B cell (primary cell): ENCODE data around the gene SLC26A3. TPM values are rescaled to one million over a fixed set of nuclear protein-coding genes. Genes with fewer than 3 reads are reported as not detected.

Experiments
- ATAC-seq: fragments of 200-7000 bp; cut with Tn5 transposase; one replicate; pipeline ENCODE4 v1.10.0; 2021; ENCODE audit warnings: low read depth, mild to moderate bottlenecking, moderate number of reproducible peaks, moderate library complexity
- CTCF ChIA-PET: fragments of 350-600 bp; sonication (Branson Sonifier 250); formaldehyde crosslinking; loops from one replicate; lab custom pipeline; 2021; ENCODE audit warnings: antibody characterized with exemption, inconsistent platforms; lab: Charles Lee
- POLR2A ChIA-PET: fragments of 350-600 bp; sonication (Branson Sonifier 250); formaldehyde crosslinking; loops from one replicate; lab custom pipeline; 2021; ENCODE audit warnings: antibody characterized with exemption; lab: Charles Lee
- DNase-seq: peaks from one replicate; pipeline ENCODE4 v3.0.0; 2013
- H2AFZ ChIP-seq: 2 replicates; pipeline ENCODE4 v1.6.1; 2012; ENCODE audit warnings: mild to moderate bottlenecking, low read depth, low read length; ENCODE audit not compliant: insufficient read depth, poor library complexity, severe bottlenecking
- H3K27ac ChIP-seq, 2 donors: 1 replicate in 1 of 2; 2 replicates in 1 of 2; pipeline ENCODE4 v1.5.1; 2012 to 2013; ENCODE audit warnings: low read length in 2 of 2, mild to moderate bottlenecking in 2 of 2, moderate library complexity in 1 of 2
- H3K27me3 ChIP-seq, 4 experiments: fragments of 200-600 bp in 1 of 4; sonication (generic) in 1 of 4; replicated peaks in 1 of 4; 1 replicate in 2 of 4; 2 replicates in 2 of 4; pipeline versions ENCODE4 v1.6.1 to v1.7.0; 2013 to 2016; ENCODE audit warnings: low read length in 3 of 4, mild to moderate bottlenecking in 2 of 4, mixed read lengths in 1 of 4, moderate library complexity in 1 of 4; ENCODE audit not compliant: insufficient read depth in 4 of 4, control insufficient read depth in 3 of 4; ENCODE audit errors: control extremely low read depth in 1 of 4
- H3K36me3 ChIP-seq, 2 experiments: replicated peaks in 1 of 2; 1 replicate in 1 of 2; 2 replicates in 1 of 2; pipeline versions ENCODE4 v1.6.1 to v1.7.1; 2013; ENCODE audit warnings: low read length in 1 of 2; ENCODE audit not compliant: insufficient read depth in 2 of 2, control insufficient read depth in 1 of 2; ENCODE audit errors: control extremely low read depth in 1 of 2, extremely low read depth in 1 of 2
- H3K4me1 ChIP-seq, 2 donors: fragments of 200-600 bp in 1 of 2; sonication (generic) in 1 of 2; 1 replicate in 1 of 2; 2 replicates in 1 of 2; pipeline versions ENCODE4 v1.5.1 to v1.6.1; 2013 to 2017; ENCODE audit warnings: low read length in 2 of 2; ENCODE audit not compliant: control insufficient read depth in 2 of 2, insufficient read depth in 2 of 2
- H3K4me2 ChIP-seq: replicated peaks from 2 replicates; pipeline ENCODE3; 2012; ENCODE audit warnings: mild to moderate bottlenecking, low read depth, low read length; ENCODE audit not compliant: poor library complexity, severe bottlenecking
- H3K4me3 ChIP-seq, 5 experiments: fragments of 200-600 bp in 1 of 5; sonication (generic) in 1 of 5; 1 replicate in 3 of 5; 2 replicates in 2 of 5; pipeline versions ENCODE4 v1.5.1 to v1.7.0; 2011 to 2016; ENCODE audit warnings: low read length in 4 of 5, mild to moderate bottlenecking in 4 of 5, low read depth in 2 of 5, control low read depth in 1 of 5, moderate library complexity in 1 of 5; ENCODE audit not compliant: insufficient read depth in 1 of 5; ENCODE audit errors: control extremely low read depth in 1 of 5, extremely low read depth in 1 of 5
- H3K79me2 ChIP-seq: fragments of 200-600 bp; sonication (generic); one replicate; pipeline ENCODE4 v1.6.0; 2016; ENCODE audit warnings: low read length; ENCODE audit not compliant: control insufficient read depth, insufficient read depth
- H3K9ac ChIP-seq: fragments of 200-600 bp; sonication (generic); 2 replicates; pipeline ENCODE4 v1.6.1; 2017; ENCODE audit warnings: mild to moderate bottlenecking, low read length, moderate library complexity
- H3K9me3 ChIP-seq, 3 donors: one replicate each; pipeline versions ENCODE4 v1.6.1 to v1.7.1; 2013; ENCODE audit warnings: low read length in 2 of 3; ENCODE audit not compliant: control insufficient read depth in 2 of 3, insufficient read depth in 1 of 3; ENCODE audit errors: control extremely low read depth in 1 of 3
- H4K20me1 ChIP-seq: 2 replicates; pipeline ENCODE4 v1.6.0; 2012; ENCODE audit warnings: mild to moderate bottlenecking, low read length; ENCODE audit not compliant: insufficient read depth, control insufficient read depth, poor library complexity, severe bottlenecking
- H3K27ac Mint-ChIP-seq: one replicate; pipeline ENCODE4 v1.8.0; 2021; ENCODE audit warnings: mixed read lengths
- H3K27me3 Mint-ChIP-seq: one replicate; pipeline ENCODE4 v1.8.0; 2021; ENCODE audit warnings: mixed read lengths
- H3K4me1 Mint-ChIP-seq: one replicate; pipeline ENCODE4 v1.8.0; 2021; ENCODE audit warnings: mixed read lengths
- H3K4me3 Mint-ChIP-seq: one replicate; pipeline ENCODE4 v1.8.0; 2021; ENCODE audit warnings: mixed read lengths
- H3K9me3 Mint-ChIP-seq: one replicate; pipeline ENCODE4 v1.8.0; 2022; ENCODE audit warnings: mixed read lengths; ENCODE audit not compliant: insufficient read depth
- CTCF ChIP-seq: fragments of 200-600 bp; IDR thresholded peaks from one replicate; pipeline ENCODE4 v1.8.0; 2022; ENCODE audit warnings: antibody characterized with exemption, mild to moderate bottlenecking
- EZH2 ChIP-seq: IDR thresholded peaks from 2 replicates; pipeline ENCODE4 v1.6.1; 2012; ENCODE audit warnings: borderline replicate concordance, low read depth, mild to moderate bottlenecking, moderate library complexity, low read length; ENCODE audit not compliant: insufficient read depth, poor library complexity, severe bottlenecking
- WGBS: methylation state at CpG from one replicate; pipeline ENCODE4 v1.1.5; 2013; ENCODE audit warnings: missing lambda C conversion rate; ENCODE audit not compliant: insufficient coverage; 5-methylcytosine and 5-hydroxymethylcytosine counted together
- intact Hi-C: fragments of 100-400 bp; cut with micrococcal nuclease; formaldehyde crosslinking; loops from one replicate; pipeline ENCODE4 v1.10.0; 2022
- polyA plus RNA-seq: library from polyadenylated mRNA; depleted of rRNA; stranded (reverse); fragments of >200 nt; gene quantifications from 2 replicates; pipeline ENCODE4 v1.2.3, GENCODE V29; 2012
- total RNA-seq, 2 donors: library from RNA; stranded (reverse); fragments of 120-200 nt in 1 of 2; gene quantifications; 1 replicate in 1 of 2; 2 replicates in 1 of 2; pipeline versions ENCODE4 v1.2.3 to v1.2.4, GENCODE V29; 2013 to 2022

Gene SLC26A3
- total and polyA plus RNA-seq, 2 donors (not counting 1 experiment from before 2014, with no cell fraction given): not detected

GRCh38 chr7:107799647-107800264 lies 3.3 kb downstream of the SLC26A3 start:
- TF ChIP-seq CTCF (no peak), EZH2 (no peak)
- Histone ChIP-seq H3K36me3 (no peaks in the 10 kb centered on the region), H3K4me2 (no peak overlapping the region), H2AFZ (no peak overlapping the region), H3K9ac (no peak overlapping the region), H3K4me3 (no peak overlapping the region), H3K79me2 (no peaks in the 10 kb centered on the region), H3K9me3 (no peaks in the 10 kb centered on the region), H3K27ac (no peak overlapping the region), H3K4me1 (no peaks in the 10 kb centered on the region), H3K27me3 (peaks cover 0 to 4% (median 0%) of the 10 kb centered on the region in 4 experiments), H4K20me1 (no peaks in the 10 kb centered on the region)
- Mint-ChIP-seq H3K27ac (no peak overlapping the region), H3K4me3 (no peak overlapping the region), H3K9me3 (no peaks in the 10 kb centered on the region), H3K27me3 (peaks cover 24% of the 10 kb centered on the region), H3K4me1 (no peaks in the 10 kb centered on the region)
- ChIA-PET POLR2A (no interaction called here), CTCF (interaction anchor here (1.1 kb wide), 1 partner anchor 337 kb away, joined by 4 read pairs; no protein-coding TSS in a partner anchor)
- WGBS: 85% methylated on average over 4 of the region's 6 CpGs
- no peak for ATAC-seq
- intact Hi-C loops: no loop called here
- no peak for DNase-seq

- H3K9ac ChIP-seq: no peak overlapping the region
- no peak overlapping the region for H3K4me3 ChIP-seq
- DNase-seq (no peak), ATAC-seq (no peak)
- no peak overlapping the region for H3K27ac Mint-ChIP-seq
- no peak overlapping the region for H3K27ac ChIP-seq
- no peaks in the 10 kb centered on the region for H3K9me3 ChIP-seq
- ChIA-PET POLR2A (no interaction called here), CTCF (no interaction called here)
- intact Hi-C loops: no loop called here
- no peaks in the 10 kb centered on the region for H4K20me1 ChIP-seq
- 89% methylated on average over 5 of the region's 6 CpGs for WGBS
- no peaks in the 10 kb centered on the region for H3K4me1 ChIP-seq
- TF ChIP-seq CTCF: no peak
- no peak for TF ChIP-seq EZH2
- H3K4me1 Mint-ChIP-seq: peaks cover 1% of the 10 kb centered on the region
- H3K4me3 Mint-ChIP-seq: no peak overlapping the region
- H2AFZ ChIP-seq: no peak overlapping the region
- no peaks in the 10 kb centered on the region for H3K9me3 Mint-ChIP-seq
- no peaks in the 10 kb centered on the region for H3K36me3 ChIP-seq
- no peaks in the 10 kb centered on the region for H3K79me2 ChIP-seq
- H3K27me3 Mint-ChIP-seq: peaks cover 20% of the 10 kb centered on the region
- no peak overlapping the region for H3K4me2 ChIP-seq
- no peaks in the 10 kb centered on the region for H3K27me3 ChIP-seq
Measured at GRCh38 chr7:107792364-107792763, 10.7 kb downstream of the SLC26A3 start.
